B cell (primary cell): Measurements from ENCODE around the gene TMEM214. TPM values are rescaled to one million over a fixed set of nuclear protein-coding genes. Genes with fewer than 3 reads are reported as not detected.

Experiments
- ATAC-seq: fragments of 200-7000 bp; cut with Tn5 transposase; one replicate; pipeline ENCODE4 v1.10.0; 2021; ENCODE audit warnings: low read depth, mild to moderate bottlenecking, moderate number of reproducible peaks, moderate library complexity
- CTCF ChIA-PET: fragments of 350-600 bp; sonication (Branson Sonifier 250); formaldehyde crosslinking; loops from one replicate; lab custom pipeline; 2021; ENCODE audit warnings: antibody characterized with exemption, inconsistent platforms; lab: Charles Lee
- POLR2A ChIA-PET: fragments of 350-600 bp; sonication (Branson Sonifier 250); formaldehyde crosslinking; loops from one replicate; lab custom pipeline; 2021; ENCODE audit warnings: antibody characterized with exemption; lab: Charles Lee
- DNase-seq: peaks from one replicate; pipeline ENCODE4 v3.0.0; 2013
- H2AFZ ChIP-seq: 2 replicates; pipeline ENCODE4 v1.6.1; 2012; ENCODE audit warnings: mild to moderate bottlenecking, low read depth, low read length; ENCODE audit not compliant: insufficient read depth, poor library complexity, severe bottlenecking
- H3K27ac ChIP-seq, 2 donors: 1 replicate in 1 of 2; 2 replicates in 1 of 2; pipeline ENCODE4 v1.5.1; 2012 to 2013; ENCODE audit warnings: low read length in 2 of 2, mild to moderate bottlenecking in 2 of 2, moderate library complexity in 1 of 2
- H3K27me3 ChIP-seq, 4 experiments: fragments of 200-600 bp in 1 of 4; sonication (generic) in 1 of 4; replicated peaks in 1 of 4; 1 replicate in 2 of 4; 2 replicates in 2 of 4; pipeline versions ENCODE4 v1.6.1 to v1.7.0; 2013 to 2016; ENCODE audit warnings: low read length in 3 of 4, mild to moderate bottlenecking in 2 of 4, mixed read lengths in 1 of 4, moderate library complexity in 1 of 4; ENCODE audit not compliant: insufficient read depth in 4 of 4, control insufficient read depth in 3 of 4; ENCODE audit errors: control extremely low read depth in 1 of 4
- H3K36me3 ChIP-seq, 2 experiments: replicated peaks in 1 of 2; 1 replicate in 1 of 2; 2 replicates in 1 of 2; pipeline versions ENCODE4 v1.6.1 to v1.7.1; 2013; ENCODE audit warnings: low read length in 1 of 2; ENCODE audit not compliant: insufficient read depth in 2 of 2, control insufficient read depth in 1 of 2; ENCODE audit errors: control extremely low read depth in 1 of 2, extremely low read depth in 1 of 2
- H3K4me1 ChIP-seq, 2 donors: fragments of 200-600 bp in 1 of 2; sonication (generic) in 1 of 2; 1 replicate in 1 of 2; 2 replicates in 1 of 2; pipeline versions ENCODE4 v1.5.1 to v1.6.1; 2013 to 2017; ENCODE audit warnings: low read length in 2 of 2; ENCODE audit not compliant: control insufficient read depth in 2 of 2, insufficient read depth in 2 of 2
- H3K4me2 ChIP-seq: replicated peaks from 2 replicates; pipeline ENCODE3; 2012; ENCODE audit warnings: mild to moderate bottlenecking, low read depth, low read length; ENCODE audit not compliant: poor library complexity, severe bottlenecking
- H3K4me3 ChIP-seq, 5 experiments: fragments of 200-600 bp in 1 of 5; sonication (generic) in 1 of 5; 1 replicate in 3 of 5; 2 replicates in 2 of 5; pipeline versions ENCODE4 v1.5.1 to v1.7.0; 2011 to 2016; ENCODE audit warnings: low read length in 4 of 5, mild to moderate bottlenecking in 4 of 5, low read depth in 2 of 5, control low read depth in 1 of 5, moderate library complexity in 1 of 5; ENCODE audit not compliant: insufficient read depth in 1 of 5; ENCODE audit errors: control extremely low read depth in 1 of 5, extremely low read depth in 1 of 5
- H3K79me2 ChIP-seq: fragments of 200-600 bp; sonication (generic); one replicate; pipeline ENCODE4 v1.6.0; 2016; ENCODE audit warnings: low read length; ENCODE audit not compliant: control insufficient read depth, insufficient read depth
- H3K9ac ChIP-seq: fragments of 200-600 bp; sonication (generic); 2 replicates; pipeline ENCODE4 v1.6.1; 2017; ENCODE audit warnings: mild to moderate bottlenecking, low read length, moderate library complexity
- H3K9me3 ChIP-seq, 3 donors: one replicate each; pipeline versions ENCODE4 v1.6.1 to v1.7.1; 2013; ENCODE audit warnings: low read length in 2 of 3; ENCODE audit not compliant: control insufficient read depth in 2 of 3, insufficient read depth in 1 of 3; ENCODE audit errors: control extremely low read depth in 1 of 3
- H4K20me1 ChIP-seq: 2 replicates; pipeline ENCODE4 v1.6.0; 2012; ENCODE audit warnings: mild to moderate bottlenecking, low read length; ENCODE audit not compliant: insufficient read depth, control insufficient read depth, poor library complexity, severe bottlenecking
- H3K27ac Mint-ChIP-seq: one replicate; pipeline ENCODE4 v1.8.0; 2021; ENCODE audit warnings: mixed read lengths
- H3K27me3 Mint-ChIP-seq: one replicate; pipeline ENCODE4 v1.8.0; 2021; ENCODE audit warnings: mixed read lengths
- H3K4me1 Mint-ChIP-seq: one replicate; pipeline ENCODE4 v1.8.0; 2021; ENCODE audit warnings: mixed read lengths
- H3K4me3 Mint-ChIP-seq: one replicate; pipeline ENCODE4 v1.8.0; 2021; ENCODE audit warnings: mixed read lengths
- H3K9me3 Mint-ChIP-seq: one replicate; pipeline ENCODE4 v1.8.0; 2022; ENCODE audit warnings: mixed read lengths; ENCODE audit not compliant: insufficient read depth
- CTCF ChIP-seq: fragments of 200-600 bp; IDR thresholded peaks from one replicate; pipeline ENCODE4 v1.8.0; 2022; ENCODE audit warnings: antibody characterized with exemption, mild to moderate bottlenecking
- EZH2 ChIP-seq: IDR thresholded peaks from 2 replicates; pipeline ENCODE4 v1.6.1; 2012; ENCODE audit warnings: borderline replicate concordance, low read depth, mild to moderate bottlenecking, moderate library complexity, low read length; ENCODE audit not compliant: insufficient read depth, poor library complexity, severe bottlenecking
- WGBS: methylation state at CpG from one replicate; pipeline ENCODE4 v1.1.5; 2013; ENCODE audit warnings: missing lambda C conversion rate; ENCODE audit not compliant: insufficient coverage; 5-methylcytosine and 5-hydroxymethylcytosine counted together
- intact Hi-C: fragments of 100-400 bp; cut with micrococcal nuclease; formaldehyde crosslinking; loops from one replicate; pipeline ENCODE4 v1.10.0; 2022
- polyA plus RNA-seq: library from polyadenylated mRNA; depleted of rRNA; stranded (reverse); fragments of >200 nt; gene quantifications from 2 replicates; pipeline ENCODE4 v1.2.3, GENCODE V29; 2012
- total RNA-seq, 2 donors: library from RNA; stranded (reverse); fragments of 120-200 nt in 1 of 2; gene quantifications; 1 replicate in 1 of 2; 2 replicates in 1 of 2; pipeline versions ENCODE4 v1.2.3 to v1.2.4, GENCODE V29; 2013 to 2022

TMEM214 gene
- total and polyA plus RNA-seq, 2 donors (not counting 1 experiment from before 2014, with no cell fraction given), result 80.1 to 91.1 TPM

GRCh38 chr2:27049422-27050280 lies 16.9 kb downstream of the TMEM214 start:
- H3K79me2 ChIP-seq, result no peaks in the 10 kb centered on the region
- H3K4me3 ChIP-seq, result peak overlapping the region; percentile 57 to 94 (median 81)
- H3K4me2 ChIP-seq, result peak overlapping the region; percentile 94
- no peaks in the 10 kb centered on the region for H4K20me1 ChIP-seq
- peak overlapping the region; percentile 95 for H3K4me3 Mint-ChIP-seq
- ATAC-seq (peak; percentile 7), DNase-seq (peak; percentile 81)
- H2AFZ ChIP-seq, result peak overlapping the region; percentile 91
- H3K27me3 Mint-ChIP-seq, result peaks cover 7% of the 10 kb centered on the region
- no peaks in the 10 kb centered on the region for H3K9me3 ChIP-seq
- H3K4me1 ChIP-seq, result peaks cover 4 to 15% of the 10 kb centered on the region in 2 donors
- H3K27ac ChIP-seq, result peak overlapping the region; percentile 18 to 55
- no peaks in the 10 kb centered on the region for H3K9me3 Mint-ChIP-seq
- peaks cover 17% of the 10 kb centered on the region for H3K4me1 Mint-ChIP-seq
- TF ChIP-seq CTCF (no peak), EZH2 (no peak)
- peaks cover 0 to 7% of the 10 kb centered on the region in 2 experiments for H3K36me3 ChIP-seq
- 10% methylated on average over 48 of the region's 52 CpGs for WGBS
- peak overlapping the region; percentile 100 for H3K27ac Mint-ChIP-seq
- intact Hi-C loops, result loop anchor here (1.0 kb wide), 5 partner anchors 7 to 163 kb away; partner anchors contain the start of genes ATRAID, PREB, SLC5A6 and TMEM214
- peak overlapping the region; percentile 74 for H3K9ac ChIP-seq
- ChIA-PET POLR2A (interaction anchor here (1.3 to 4.2 kb wide), 7 partner anchors 7 to 32 kb away, joined by 3 to 48 read pairs (median 12); partner anchors contain the start of genes OST4 and TMEM214), CTCF (interaction anchor here (0.6 to 3.7 kb wide), 14 partner anchors 9 to 204 kb away, joined by 3 to 27 read pairs (median 4); partner anchors contain the start of genes KHK, OST4 and TMEM214)
- no peaks in the 10 kb centered on the region for H3K27me3 ChIP-seq
